ENCODE data around the gene CTNNB1.

The CTNNB1 gene

GRCh38 chr3:41159588-41160189 lies 39.6 kb upstream of the CTNNB1 start:
- no peaks in the 10 kb centered on the region for H3K36me3 ChIP-seq (ENCODE audit: control insufficient read depth, low read length)
- no peaks in the 10 kb centered on the region for H3K4me1 ChIP-seq (ENCODE audit: control insufficient read depth, low read length)
- no peaks in the 10 kb centered on the region for H3K79me2 ChIP-seq (ENCODE audit: control insufficient read depth, low read length)
- H3K4me2 ChIP-seq (ENCODE audit: low read length), result no peak overlapping the region
- no peaks in the 10 kb centered on the region for H3F3A ChIP-seq (ENCODE audit: control insufficient read depth, insufficient read depth)
- no peak overlapping the region for H3K4me3 ChIP-seq (ENCODE audit: low read length)
- no peaks in the 10 kb centered on the region for H3K9me2 ChIP-seq (replicated peaks; ENCODE audit: control insufficient read depth, low read length)
- no peaks in the 10 kb centered on the region for H3K9me3 ChIP-seq (ENCODE audit: control insufficient read depth, insufficient read depth, low read length)
- H3K27me3 ChIP-seq (ENCODE audit: control insufficient read depth, low read length), result peaks cover 4% of the 10 kb centered on the region; the same call in 1 of the 2 replicates
- TF ChIP-seq CTCF (IDR thresholded peaks at IDR 0.05; ENCODE audit: low read depth, low read length, poor library complexity, severe bottlenecking), result no peak
- H4K20me1 ChIP-seq (ENCODE audit: control insufficient read depth, insufficient read depth, low read depth, low read length), result no peaks in the 10 kb centered on the region
- no peak overlapping the region for H3K27ac ChIP-seq (ENCODE audit: low read depth, low read length)

- no peak overlapping the region for H3K4me2 ChIP-seq (ENCODE audit: low read length)
- no peaks in the 10 kb centered on the region for H4K20me1 ChIP-seq (ENCODE audit: control insufficient read depth, insufficient read depth, low read depth, low read length)
- no peaks in the 10 kb centered on the region for H3K36me3 ChIP-seq (ENCODE audit: control insufficient read depth, low read length)
- TF ChIP-seq EZH2phosphoT487 (IDR thresholded peaks at IDR 0.05; ENCODE audit: borderline replicate concordance, low read length), result no peak
- no peak for TF ChIP-seq CTCF (IDR thresholded peaks at IDR 0.05; ENCODE audit: low read depth, low read length, poor library complexity, severe bottlenecking)
- H3F3A ChIP-seq (ENCODE audit: control insufficient read depth, insufficient read depth), result no peaks in the 10 kb centered on the region
- no peak overlapping the region for H3K4me3 ChIP-seq (ENCODE audit: low read length)
- no peaks in the 10 kb centered on the region for H3K79me2 ChIP-seq (ENCODE audit: control insufficient read depth, low read length)
- H3K9me2 ChIP-seq (replicated peaks; ENCODE audit: control insufficient read depth, low read length), result no peaks in the 10 kb centered on the region
- H3K27ac ChIP-seq (ENCODE audit: low read depth, low read length), result no peak overlapping the region
- H3K27me3 ChIP-seq (ENCODE audit: control insufficient read depth, low read length), result no peaks in the 10 kb centered on the region
- no peaks in the 10 kb centered on the region for H3K9me3 ChIP-seq (ENCODE audit: control insufficient read depth, insufficient read depth, low read length)
- no peaks in the 10 kb centered on the region for H3K4me1 ChIP-seq (ENCODE audit: control insufficient read depth, low read length)
Measured at GRCh38 chr3:41162541-41162940, 36.8 kb upstream of the CTNNB1 start.

- no peak overlapping the region for H3K27ac ChIP-seq (ENCODE audit: low read depth, low read length)
- no peaks in the 10 kb centered on the region for H3K79me2 ChIP-seq (ENCODE audit: control insufficient read depth, low read length)
- no peaks in the 10 kb centered on the region for H3K27me3 ChIP-seq (ENCODE audit: control insufficient read depth, low read length)
- no peak for TF ChIP-seq CTCF (IDR thresholded peaks at IDR 0.05; ENCODE audit: low read depth, low read length, poor library complexity, severe bottlenecking)
- TF ChIP-seq EZH2phosphoT487 (IDR thresholded peaks at IDR 0.05; ENCODE audit: borderline replicate concordance, low read length), result no peak
- no peaks in the 10 kb centered on the region for H3K36me3 ChIP-seq (ENCODE audit: control insufficient read depth, low read length)
- no peak overlapping the region for H3K4me3 ChIP-seq (ENCODE audit: low read length)
- no peaks in the 10 kb centered on the region for H3K4me1 ChIP-seq (ENCODE audit: control insufficient read depth, low read length)
- no peak overlapping the region for H3K4me2 ChIP-seq (ENCODE audit: low read length)
- H3K9me2 ChIP-seq (replicated peaks; ENCODE audit: control insufficient read depth, low read length), result no peaks in the 10 kb centered on the region
- H4K20me1 ChIP-seq (ENCODE audit: control insufficient read depth, insufficient read depth, low read depth, low read length), result no peaks in the 10 kb centered on the region
- no peaks in the 10 kb centered on the region for H3F3A ChIP-seq (ENCODE audit: control insufficient read depth, insufficient read depth)
- H3K9me3 ChIP-seq (ENCODE audit: control insufficient read depth, insufficient read depth, low read length), result no peaks in the 10 kb centered on the region
Measured at GRCh38 chr3:41163006-41163405, 36.3 kb upstream of the CTNNB1 start.
